HG03439 (cell line): ENCODE results near the gene CFAP119.

Source experiments
- ATAC-seq: cut with Tn5 transposase; IDR thresholded peaks from one replicate; pipeline ENCODE4 v1.9.1; 2021; ENCODE audit warnings: mild to moderate bottlenecking, moderate library complexity; ENCODE audit not compliant: unreplicated experiment

The CFAP119 gene

DNA sequence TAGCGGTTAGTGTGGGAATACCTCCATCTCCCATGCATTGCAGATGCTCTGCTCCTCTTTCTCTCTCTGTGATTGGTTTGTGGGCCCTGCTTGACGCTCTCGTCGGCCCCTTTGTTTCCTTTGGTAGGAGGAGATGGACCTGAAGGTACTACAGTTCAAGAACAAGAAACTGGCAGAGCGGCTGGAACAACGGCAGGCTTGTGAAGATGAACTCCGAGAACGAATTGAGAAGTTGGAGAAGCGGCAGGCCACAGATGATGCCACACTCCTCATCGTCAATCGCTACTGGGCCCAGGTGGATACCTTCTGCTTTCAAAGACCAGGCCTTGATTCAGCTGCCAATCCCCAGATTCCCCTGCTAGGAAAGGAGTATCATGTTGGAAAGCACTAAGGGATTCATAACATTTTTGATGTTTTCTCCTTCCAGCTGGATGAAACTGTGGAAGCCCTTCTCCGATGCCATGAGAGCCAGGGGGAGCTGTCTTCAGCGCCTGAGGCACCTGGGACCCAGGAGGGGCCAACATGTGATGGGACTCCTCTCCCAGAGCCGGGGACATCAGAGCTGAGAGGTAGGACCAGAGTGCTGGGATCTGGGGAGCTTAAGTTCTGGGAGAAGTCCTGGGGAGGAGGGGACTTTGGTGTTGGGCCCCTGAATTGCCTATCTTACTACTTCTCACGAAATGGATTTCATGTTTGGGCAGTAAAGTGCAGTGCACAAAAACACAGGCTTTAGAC, 1.3 kb upstream of the CFAP119 start:
- no peak for ATAC-seq

- peak; percentile 36 for ATAC-seq
These were observed 385 bp downstream of the CFAP119 start for GRCh38 chr16:30761427-30761927.

GRCh38 chr16:30760577-30761426, 1.1 kb downstream of the CFAP119 start:
- no peak for ATAC-seq

DNA sequence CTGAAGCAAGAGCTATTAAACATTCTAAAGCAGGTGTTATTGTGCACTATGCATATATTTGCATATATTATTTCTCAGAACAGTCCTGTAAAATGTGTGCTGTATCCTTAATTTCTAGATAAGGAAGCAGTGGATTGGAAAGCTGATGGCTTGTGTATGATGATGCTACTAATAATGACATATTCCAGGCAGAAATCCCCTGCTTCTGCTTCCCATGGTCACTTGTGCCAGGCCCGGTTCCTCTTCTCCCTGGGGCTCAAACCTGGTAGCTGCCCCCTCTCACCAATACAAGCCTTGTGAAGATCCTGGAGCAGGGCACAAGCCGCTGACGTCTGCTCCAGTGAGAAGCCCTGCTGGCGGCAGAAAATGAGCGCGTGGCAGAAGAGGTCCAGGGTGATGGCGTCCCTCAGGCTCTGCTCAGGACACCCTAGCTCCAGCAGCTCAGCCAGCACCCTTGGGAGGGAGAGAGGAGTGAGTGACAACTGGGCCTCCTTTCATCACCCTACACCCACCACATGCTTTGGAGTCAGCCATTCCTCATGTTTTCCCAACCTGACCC, 1.8 kb downstream of the CFAP119 start:
- ATAC-seq, result no peak

DNA sequence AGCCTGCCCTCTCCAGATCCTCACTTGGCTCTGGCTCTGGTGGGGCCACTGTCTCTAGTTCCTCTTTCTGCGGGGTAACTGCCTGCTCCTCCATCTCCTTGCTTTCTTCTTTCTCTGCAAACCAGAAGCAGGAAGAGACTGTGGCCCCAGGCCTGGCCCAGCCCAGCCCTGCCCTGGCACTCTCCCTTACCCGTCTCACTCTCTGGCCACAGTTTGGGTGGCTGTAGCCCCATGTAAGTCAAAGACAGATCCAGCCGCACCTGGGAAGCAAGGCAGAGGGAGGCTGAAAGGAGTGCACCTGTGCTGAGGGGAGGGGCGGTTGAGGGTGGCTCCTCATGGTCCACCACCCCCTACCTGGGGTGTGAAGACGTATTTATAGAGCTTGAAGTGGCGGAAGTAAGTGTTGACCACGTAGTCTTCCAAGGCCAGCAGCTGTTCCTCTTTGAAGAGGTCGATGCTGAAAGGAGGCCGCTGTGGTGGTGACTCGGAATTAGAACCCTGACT, 2.8 kb downstream of the CFAP119 start:
- ATAC-seq, result no peak

GRCh38 chr16:30757316-30757715, 4.5 kb downstream of the CFAP119 start:
- ATAC-seq, result no peak

- ATAC-seq, result no peak
These were observed 5.1 kb downstream of the CFAP119 start for GRCh38 chr16:30756781-30757100.

DNA sequence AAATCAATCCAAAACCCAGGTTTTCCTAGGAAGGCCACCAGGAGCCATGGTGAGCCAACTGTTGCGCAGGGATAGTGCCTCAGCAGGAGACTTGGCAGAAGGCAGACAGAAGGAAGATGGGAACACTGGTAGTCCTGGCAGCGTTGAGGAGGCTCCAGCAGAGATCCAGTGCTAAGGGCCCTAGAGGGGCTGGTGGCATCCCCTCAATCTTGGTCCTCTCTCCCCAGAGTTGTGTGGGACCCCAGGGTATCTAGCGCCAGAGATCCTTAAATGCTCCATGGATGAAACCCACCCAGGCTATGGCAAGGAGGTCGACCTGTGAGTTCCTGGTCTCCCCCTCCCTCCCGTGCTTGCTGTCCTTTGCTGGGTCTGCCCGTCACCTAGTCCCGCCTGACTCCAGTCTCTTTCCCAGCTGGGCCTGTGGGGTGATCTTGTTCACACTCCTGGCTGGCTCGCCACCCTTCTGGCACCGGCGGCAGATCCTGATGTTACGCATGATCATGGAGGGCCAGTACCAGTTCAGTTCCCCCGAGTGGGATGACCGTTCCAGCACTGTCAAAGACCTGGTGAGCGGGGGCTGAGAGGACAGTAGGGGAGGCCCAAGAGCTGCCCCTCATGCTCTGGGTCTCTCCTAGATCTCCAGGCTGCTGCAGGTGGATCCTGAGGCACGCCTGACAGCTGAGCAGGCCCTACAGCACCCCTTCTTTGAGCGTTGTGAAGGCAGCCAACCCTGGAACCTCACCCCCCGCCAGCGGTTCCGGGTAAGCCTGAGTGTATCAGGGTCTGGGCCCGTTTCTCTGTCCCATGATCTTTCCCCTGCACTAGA, 5.7 kb downstream of the CFAP119 start:
- no peak for ATAC-seq

DNA sequence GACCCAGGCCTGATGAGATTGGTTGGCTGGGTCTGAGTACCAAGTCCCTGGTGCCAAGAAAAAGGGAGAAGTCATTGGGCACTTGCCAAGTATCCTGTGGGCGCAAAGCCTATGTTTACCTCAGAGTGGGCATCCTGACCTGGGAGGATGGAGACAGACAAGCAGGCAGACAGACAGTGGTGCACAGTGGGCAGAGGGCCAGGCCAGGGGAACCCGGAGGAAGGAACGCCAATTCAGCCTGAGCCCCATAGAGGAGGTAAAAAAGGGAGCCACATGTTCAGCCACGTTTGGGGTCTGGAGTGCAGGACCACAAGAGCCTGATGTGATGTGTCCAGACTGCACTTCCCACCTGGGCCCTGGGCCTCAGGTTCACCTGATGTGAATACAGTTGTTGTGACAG, 8.3 kb downstream of the CFAP119 start:
- no peak for ATAC-seq

- ATAC-seq, result no peak
These were observed 10.9 kb downstream of the CFAP119 start for GRCh38 chr16:30750876-30751465.

GRCh38 chr16:30750201-30750600, 11.7 kb downstream of the CFAP119 start:
- ATAC-seq, result no peak

GRCh38 chr16:30748634-30749445, 13.0 kb downstream of the CFAP119 start:
- peak; percentile 11 for ATAC-seq

GRCh38 chr16:30747799-30748633, 13.8 kb downstream of the CFAP119 start, which contains the start of gene PHKG2:
Gene PHKG2 (plus strand): TSS chr16:30748425. CDS start chr16:30748821, 396 bp downstream.
- peak; percentile 95 for ATAC-seq

DNA sequence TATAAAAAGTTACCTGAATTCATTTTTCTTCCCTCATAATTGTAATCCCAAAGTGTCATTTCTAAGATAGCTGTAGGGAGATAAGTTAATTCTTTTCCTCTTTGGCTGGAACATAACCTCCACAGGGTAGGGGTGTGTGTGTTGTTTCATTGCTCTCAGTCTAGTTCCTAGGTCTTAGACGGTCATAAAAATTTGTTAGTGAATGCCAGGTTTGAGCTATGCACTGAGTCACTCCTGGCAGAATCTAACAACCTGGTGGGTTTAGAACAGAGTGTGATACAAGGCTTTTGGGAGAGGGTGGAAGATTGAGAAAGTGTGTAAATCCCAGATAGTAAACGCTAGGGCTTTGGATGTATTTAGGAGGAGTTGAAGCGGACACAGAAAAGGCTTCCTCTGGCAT, 14.5 kb downstream of the CFAP119 start:
- no peak for ATAC-seq

DNA sequence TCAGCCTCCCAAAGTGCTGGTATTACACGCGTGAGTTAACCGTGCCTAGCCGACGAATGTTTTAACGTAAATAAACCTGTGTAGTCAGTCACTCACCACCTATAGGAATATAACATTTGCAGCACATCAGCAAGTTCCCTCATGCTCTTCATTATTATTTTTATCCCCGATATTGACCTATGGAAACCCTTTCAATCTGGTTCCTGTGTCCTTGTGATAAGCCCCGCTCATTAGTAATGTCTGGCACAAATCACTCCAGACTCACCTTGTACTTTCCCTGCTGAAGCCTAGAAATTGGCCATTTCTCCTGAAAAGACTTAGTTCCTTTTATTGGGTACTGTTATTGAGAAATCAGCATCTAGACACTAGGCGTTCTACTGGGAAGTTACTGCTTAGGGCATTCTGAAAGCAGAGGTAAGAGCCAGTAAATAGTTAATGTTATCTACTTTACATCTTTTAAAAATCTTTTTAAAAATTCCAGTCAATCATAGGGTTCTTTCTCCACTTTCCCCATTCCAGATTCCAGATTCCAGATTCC, 15.2 kb downstream of the CFAP119 start:
- no peak for ATAC-seq

GRCh38 chr16:30745082-30745481, 16.8 kb downstream of the CFAP119 start:
- ATAC-seq, result no peak

DNA sequence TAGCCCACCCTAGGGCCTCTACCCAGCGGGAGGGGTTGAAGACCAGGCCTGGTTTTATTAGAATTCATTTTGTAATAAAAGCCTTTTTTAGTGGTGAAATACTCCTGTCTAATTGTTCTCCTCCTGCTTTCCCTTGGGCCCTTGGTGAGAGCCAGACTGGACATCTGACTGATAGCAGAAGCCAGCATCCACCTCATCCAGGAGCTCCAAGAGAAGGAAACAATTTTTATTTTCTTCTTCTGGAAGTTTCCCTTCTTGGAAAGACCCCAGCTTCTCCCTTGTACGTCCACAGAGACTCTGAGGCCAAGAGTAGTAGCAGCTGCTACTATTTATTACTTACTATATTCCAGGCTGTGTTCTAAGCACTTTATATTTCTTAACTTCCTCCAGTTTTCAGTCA, 17.7 kb downstream of the CFAP119 start:
- no peak for ATAC-seq

DNA sequence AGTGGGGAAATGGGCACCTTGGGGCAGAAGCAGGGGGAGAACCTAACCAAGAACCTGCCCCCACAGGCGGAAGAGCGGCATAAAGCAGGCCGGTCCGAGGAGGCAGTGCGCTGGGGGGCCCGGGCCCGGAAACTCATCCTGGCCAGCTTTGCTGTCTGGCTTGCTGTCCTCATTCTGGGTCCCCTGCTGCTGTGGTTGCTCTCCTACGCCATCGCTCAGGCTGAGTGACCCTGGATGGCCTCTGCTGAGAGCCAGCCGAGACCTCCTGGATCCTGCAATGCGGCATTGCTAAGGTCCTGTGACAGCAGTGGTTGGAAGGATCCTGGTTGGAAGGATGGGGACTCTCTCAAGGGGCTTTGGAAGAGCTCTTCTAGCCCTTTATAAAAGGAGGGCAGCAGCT, 18.1 kb downstream of the CFAP119 start:
- ATAC-seq, result no peak
